Skeletal muscle tissue (tissue), 4 donors: ENCODE results near the gene MEPE. TPM values are rescaled to one million over a fixed set of nuclear protein-coding genes. Genes with fewer than 3 reads are reported as not detected.

Source experiments
- H3K27ac ChIP-seq: one replicate; pipeline ENCODE4 v1.7.0; 2013; ENCODE audit warnings: mild to moderate bottlenecking, low read depth, low read length, inconsistent platforms
- H3K27me3 ChIP-seq, 3 donors: one replicate each; pipeline ENCODE4 v1.7.0; 2013; ENCODE audit warnings: low read length in 3 of 3; ENCODE audit not compliant: control insufficient read depth in 3 of 3, insufficient read depth in 3 of 3
- H3K36me3 ChIP-seq, 3 donors: one replicate each; pipeline ENCODE4 v1.7.0; 2013; ENCODE audit warnings: low read length in 3 of 3; ENCODE audit not compliant: control insufficient read depth in 3 of 3, insufficient read depth in 3 of 3
- H3K4me1 ChIP-seq, 3 donors: one replicate each; pipeline ENCODE4 v1.7.0; 2013; ENCODE audit warnings: low read length in 3 of 3, mild to moderate bottlenecking in 3 of 3; ENCODE audit not compliant: control insufficient read depth in 3 of 3, insufficient read depth in 3 of 3
- H3K4me3 ChIP-seq, 3 donors: one replicate each; pipeline ENCODE4 v1.7.0; 2013; ENCODE audit warnings: low read length in 3 of 3
- H3K9ac ChIP-seq, 3 donors: one replicate each; pipeline ENCODE4 v1.7.0; 2013; ENCODE audit warnings: low read length in 3 of 3, mild to moderate bottlenecking in 3 of 3, moderate library complexity in 2 of 3, low read depth in 1 of 3
- H3K9me3 ChIP-seq, 3 donors: one replicate each; pipeline ENCODE4 v1.7.0; 2013; ENCODE audit warnings: low read length in 3 of 3; ENCODE audit not compliant: control insufficient read depth in 3 of 3
- total RNA-seq: library from RNA; depleted of rRNA; stranded (reverse); fragments of >200 nt; gene quantifications from one replicate; pipeline ENCODE4 v1.2.3, GENCODE V29; 2014
- donor health status: Osteomylitis.

MEPE gene
- total RNA-seq, 1 donor from 2014 or later: not detected

DNA sequence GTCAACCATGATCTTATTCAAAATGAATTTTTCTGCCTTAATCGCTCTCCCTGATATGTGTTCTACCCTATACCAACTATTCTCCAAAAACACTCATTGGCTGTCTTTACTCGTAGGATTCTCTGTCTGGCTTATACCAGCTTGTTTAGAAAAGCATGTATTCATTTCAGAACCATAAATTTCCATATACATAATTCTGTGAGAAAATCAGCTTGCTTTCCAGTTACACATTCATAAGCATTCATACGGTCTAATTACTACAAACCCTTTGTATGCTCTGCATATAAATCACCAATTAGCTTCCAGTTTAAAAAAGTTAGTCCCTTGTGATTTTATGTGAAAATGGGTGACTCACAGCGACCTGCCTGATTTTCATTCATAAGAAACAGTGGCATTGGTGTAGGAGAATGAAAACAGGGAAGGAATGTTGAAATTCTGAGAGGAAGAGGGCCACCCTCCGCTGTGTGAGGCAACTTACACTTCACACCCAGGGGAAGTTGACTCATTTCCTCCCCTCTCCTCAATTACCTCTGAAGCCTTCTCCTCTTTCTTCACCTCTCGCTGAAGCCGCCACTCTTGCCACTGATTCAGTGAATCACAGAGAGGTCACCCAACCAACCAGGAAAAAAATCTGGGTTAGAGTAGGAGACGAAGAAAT is 63.3 kb downstream of the MEPE start:
- no peak overlapping the region for H3K4me3 ChIP-seq
- H3K9me3 ChIP-seq: no peaks in the 10 kb centered on the region
- no peak overlapping the region for H3K27ac ChIP-seq
- no peaks in the 10 kb centered on the region for H3K27me3 ChIP-seq
- H3K4me1 ChIP-seq: no peaks in the 10 kb centered on the region
- H3K36me3 ChIP-seq: no peaks in the 10 kb centered on the region
- no peak overlapping the region for H3K9ac ChIP-seq

Other genes with a start within 250 kb of the MEPE start
- not detected for gene DSPP, start 224.4 kb upstream of the MEPE start, total RNA-seq
- not detected for gene DMP1, start 182.7 kb upstream of the MEPE start, total RNA-seq
- not detected for gene IBSP, start 33.4 kb upstream of the MEPE start, total RNA-seq
- gene SPP1, start 142.7 kb downstream of the MEPE start, total RNA-seq: 156 TPM
- 36.0 TPM for gene PKD2, start 174.7 kb downstream of the MEPE start, total RNA-seq